BLaER1 treated with 17β-estradiol and CSF1 and Interleukin-3, amounts not matched to agents 10 nM and 100 nM (cell line): ENCODE data around the gene MOV10L1.

Experiments used
- H3K27ac ChIP-seq, 11 experiments: shearing (Covaris generic); formaldehyde crosslinking; 2 replicates each; pipeline ENCODE4 v1.8.1; 2022
- H3K27me3 ChIP-seq, 11 experiments: shearing (Covaris generic); formaldehyde crosslinking; 2 replicates each; pipeline ENCODE4 v1.8.1; 2022
- H3K36me3 ChIP-seq, 11 experiments: shearing (Covaris generic); formaldehyde crosslinking; 2 replicates each; pipeline ENCODE4 v1.8.1; 2022
- H3K4me1 ChIP-seq, 10 experiments: shearing (Covaris generic); formaldehyde crosslinking; 2 replicates each; pipeline ENCODE4 v1.8.1; 2022
- H3K4me2 ChIP-seq, 11 experiments: shearing (Covaris generic); formaldehyde crosslinking; 2 replicates each; pipeline ENCODE4 v1.8.1; 2022
- H3K4me3 ChIP-seq, 10 experiments: shearing (Covaris generic); formaldehyde crosslinking; 2 replicates each; pipeline ENCODE4 v1.8.1; 2022
- H3K9ac ChIP-seq, 11 experiments: shearing (Covaris generic); formaldehyde crosslinking; 2 replicates each; pipeline ENCODE4 v1.8.1; 2022
- H3K9me3 ChIP-seq, 11 experiments: shearing (Covaris generic); formaldehyde crosslinking; replicated peaks in 1 of 11; 2 replicates each; pipeline ENCODE4 v1.8.1; 2022
- H4K20me1 ChIP-seq, 11 experiments: shearing (Covaris generic); formaldehyde crosslinking; 2 replicates each; pipeline ENCODE4 v1.8.1; 2022
- Cebpa-rat ChIP-seq, 11 experiments: shearing (Covaris generic); IDR thresholded peaks; 2 replicates each; pipeline ENCODE4 v1.8.1; 2022

Gene MOV10L1

GRCh38 chr22:50061824-50062355 lies 27.9 kb upstream of the MOV10L1 start:
- H3K36me3 ChIP-seq = peaks cover 0 to 7% (median 0%) of the 10 kb centered on the region in 11 experiments; a peak in 3 of 22 replicates
- TF ChIP-seq Cebpa-rat (IDR thresholded peaks at IDR 0.05) = no peak

GRCh38 chr22:50062509-50063135 lies 27.2 kb upstream of the MOV10L1 start:
- H4K20me1 ChIP-seq = peaks cover 0 to 27% (median 0%) of the 10 kb centered on the region in 11 experiments; a peak in 4 of 22 replicates
- no peaks in the 10 kb centered on the region for H3K9me3 ChIP-seq
- peak overlapping the region in 1 of 11 experiments; percentile 78; a peak in 1 of 22 replicates for H3K4me2 ChIP-seq
- no peak overlapping the region for H3K9ac ChIP-seq
- TF ChIP-seq Cebpa-rat (IDR thresholded peaks at IDR 0.05) = no peak
- no peak overlapping the region for H3K27ac ChIP-seq
- peaks cover 24 to 59% (median 54%) of the 10 kb centered on the region in 10 experiments for H3K4me1 ChIP-seq
- H3K27me3 ChIP-seq = peaks cover 0 to 11% (median 0%) of the 10 kb centered on the region in 11 experiments; a peak in 5 of 22 replicates
- H3K36me3 ChIP-seq = peaks cover 0 to 7% (median 0%) of the 10 kb centered on the region in 11 experiments; a peak in 3 of 22 replicates
- no peak overlapping the region for H3K4me3 ChIP-seq

More at GRCh38 chr22:50061824-50062355, 27.9 kb upstream of the MOV10L1 start:
- Histone ChIP-seq H3K4me2 (peak overlapping the region; percentile 58 to 86 (median 80)), H3K9ac (peak overlapping the region in 7 of 11 experiments; percentile 16 to 40 (median 25); a peak in 5 of 22 replicates), H3K27me3 (peaks cover 0 to 11% (median 0%) of the 10 kb centered on the region in 11 experiments; a peak in 5 of 22 replicates), H3K27ac (peak overlapping the region in 1 of 11 experiments; percentile 15; a peak in 1 of 22 replicates), H4K20me1 (peaks cover 0 to 27% (median 0%) of the 10 kb centered on the region in 11 experiments; a peak in 4 of 22 replicates), H3K4me3 (no peak overlapping the region), H3K4me1 (peaks cover 24 to 52% (median 50%) of the 10 kb centered on the region in 10 experiments), H3K9me3 (no peaks in the 10 kb centered on the region)

GRCh38 chr22:50063589-50064393 lies 26.0 kb upstream of the MOV10L1 start:
- peaks cover 0 to 6% (median 0%) of the 10 kb centered on the region in 11 experiments; a peak in 4 of 22 replicates for H3K27me3 ChIP-seq
- H3K36me3 ChIP-seq = peaks cover 0 to 7% (median 0%) of the 10 kb centered on the region in 11 experiments; a peak in 3 of 22 replicates
- TF ChIP-seq Cebpa-rat (IDR thresholded peaks at IDR 0.05) = no peak
- H4K20me1 ChIP-seq = peaks cover 0 to 27% (median 0%) of the 10 kb centered on the region in 11 experiments; a peak in 4 of 22 replicates
- H3K4me1 ChIP-seq = peaks cover 23 to 56% (median 50%) of the 10 kb centered on the region in 10 experiments
- H3K9ac ChIP-seq = no peak overlapping the region
- H3K9me3 ChIP-seq = no peaks in the 10 kb centered on the region
- no peak overlapping the region for H3K4me3 ChIP-seq
- no peak overlapping the region for H3K4me2 ChIP-seq
- H3K27ac ChIP-seq = no peak overlapping the region

GRCh38 chr22:50064453-50064852 lies 25.4 kb upstream of the MOV10L1 start:
- no peak for TF ChIP-seq Cebpa-rat (IDR thresholded peaks at IDR 0.05)
- H3K4me1 ChIP-seq = peaks cover 16 to 49% (median 43%) of the 10 kb centered on the region in 10 experiments
- H4K20me1 ChIP-seq = peaks cover 0 to 26% (median 0%) of the 10 kb centered on the region in 11 experiments; a peak in 4 of 22 replicates
- peaks cover 0 to 5% (median 0%) of the 10 kb centered on the region in 11 experiments; a peak in 3 of 22 replicates for H3K27me3 ChIP-seq
- H3K36me3 ChIP-seq = peaks cover 0 to 7% (median 0%) of the 10 kb centered on the region in 11 experiments; a peak in 3 of 22 replicates
- no peaks in the 10 kb centered on the region for H3K9me3 ChIP-seq
- no peak overlapping the region for H3K4me2 ChIP-seq
- H3K27ac ChIP-seq = no peak overlapping the region
- H3K9ac ChIP-seq = no peak overlapping the region
- no peak overlapping the region for H3K4me3 ChIP-seq

GRCh38 chr22:50067244-50067643 lies 22.6 kb upstream of the MOV10L1 start:
- H4K20me1 ChIP-seq = peaks cover 0 to 17% (median 0%) of the 10 kb centered on the region in 11 experiments; a peak in 2 of 22 replicates
- no peak for TF ChIP-seq Cebpa-rat (IDR thresholded peaks at IDR 0.05)
- H3K36me3 ChIP-seq = peaks cover 0 to 9% (median 0%) of the 10 kb centered on the region in 11 experiments; a peak in 4 of 22 replicates
- no peak overlapping the region; a peak in 1 of 22 replicates for H3K27ac ChIP-seq
- no peaks in the 10 kb centered on the region for H3K9me3 ChIP-seq
- no peak overlapping the region for H3K4me3 ChIP-seq
- peaks cover 0 to 23% (median 19%) of the 10 kb centered on the region in 10 experiments; a peak in 16 of 20 replicates for H3K4me1 ChIP-seq
- peak overlapping the region in 8 of 11 experiments; percentile 17 to 64 (median 52); a peak in 15 of 22 replicates for H3K4me2 ChIP-seq
- no peaks in the 10 kb centered on the region for H3K27me3 ChIP-seq
- no peak overlapping the region for H3K9ac ChIP-seq

- Histone ChIP-seq H3K27me3 (no peaks in the 10 kb centered on the region), H3K9ac (no peak overlapping the region), H3K27ac (no peak overlapping the region), H3K4me3 (no peak overlapping the region), H3K4me1 (peaks cover 0 to 26% (median 19%) of the 10 kb centered on the region in 10 experiments; a peak in 16 of 20 replicates), H3K36me3 (peaks cover 0 to 16% (median 0%) of the 10 kb centered on the region in 11 experiments; a peak in 5 of 22 replicates), H3K9me3 (no peaks in the 10 kb centered on the region), H4K20me1 (peaks cover 0 to 18% (median 0%) of the 10 kb centered on the region in 11 experiments; a peak in 2 of 22 replicates), H3K4me2 (no peak overlapping the region)
- TF ChIP-seq Cebpa-rat (IDR thresholded peaks at IDR 0.05) = no peak
Observed at GRCh38 chr22:50068096-50068495, 21.7 kb upstream of the MOV10L1 start.

GRCh38 chr22:50070366-50070765 lies 19.4 kb upstream of the MOV10L1 start:
- Histone ChIP-seq H3K27me3 (no peaks in the 10 kb centered on the region), H4K20me1 (0 out of 22 replicates have a peak, but pooled peaks cover 0 to 11% (median 0%) of the 10 kb centered on the region in 11 experiments), H3K27ac (no peak overlapping the region), H3K4me2 (no peak overlapping the region), H3K4me3 (no peak overlapping the region), H3K9ac (no peak overlapping the region), H3K36me3 (peaks cover 0 to 19% (median 0%) of the 10 kb centered on the region in 11 experiments; a peak in 5 of 22 replicates), H3K4me1 (peaks cover 4 to 36% (median 26%) of the 10 kb centered on the region in 10 experiments), H3K9me3 (no peaks in the 10 kb centered on the region)
- TF ChIP-seq Cebpa-rat (IDR thresholded peaks at IDR 0.05) = no peak

GRCh38 chr22:50071432-50072166 lies 18.2 kb upstream of the MOV10L1 start:
- no peak overlapping the region for H3K4me2 ChIP-seq

More at GRCh38 chr22:50071432-50072166, 18.2 kb upstream of the MOV10L1 start:
- TF ChIP-seq Cebpa-rat (IDR thresholded peaks at IDR 0.05) = no peak
- H3K9me3 ChIP-seq = no peaks in the 10 kb centered on the region
- peaks cover 0 to 16% (median 0%) of the 10 kb centered on the region in 11 experiments; a peak in 3 of 22 replicates for H3K36me3 ChIP-seq
- no peaks in the 10 kb centered on the region for H3K27me3 ChIP-seq
- H3K9ac ChIP-seq = no peak overlapping the region
- no peak overlapping the region for H3K27ac ChIP-seq
- H3K4me3 ChIP-seq = no peak overlapping the region
- peaks cover 16 to 36% (median 30%) of the 10 kb centered on the region in 10 experiments for H3K4me1 ChIP-seq
- 0 out of 22 replicates have a peak, but pooled peaks cover 0 to 11% (median 0%) of the 10 kb centered on the region in 11 experiments for H4K20me1 ChIP-seq
